Epithelial cell of proximal tubule (primary cell): Measurements from ENCODE around the gene C11orf58. TPM values are rescaled to one million over a fixed set of nuclear protein-coding genes. Genes with fewer than 3 reads are reported as not detected.

Experiments
- DNase-seq: peaks from one replicate; pipeline ENCODE4 v3.0.0-alpha.2; 2011; ENCODE audit warnings: low read depth
- H3K4me3 ChIP-seq: 2 replicates; pipeline ENCODE4 v1.5.1; 2011; ENCODE audit warnings: low read depth, mild to moderate bottlenecking, low read length
- CTCF ChIP-seq: conservative IDR thresholded peaks from 2 replicates; pipeline ENCODE4 v1.5.1; 2012; ENCODE audit warnings: low read depth, mild to moderate bottlenecking, low read length
- total RNA-seq: library from RNA; depleted of rRNA; stranded (reverse); fragments of >200 nt; gene quantifications from 2 replicates; pipeline ENCODE4 v1.2.3, GENCODE V29; 2015

The C11orf58 gene
- total RNA-seq, 1 donor from 2014 or later, result 166 TPM

- no peak for TF ChIP-seq CTCF
- no peak for DNase-seq
- no peak overlapping the region for H3K4me3 ChIP-seq
Observed at GRCh38 chr11:16793511-16793910, 55.1 kb downstream of the C11orf58 start.

GRCh38 chr11:16794047-16794818, 55.8 kb downstream of the C11orf58 start:
- DNase-seq, result no peak
- no peak for TF ChIP-seq CTCF
- H3K4me3 ChIP-seq, result no peak overlapping the region

- H3K4me3 ChIP-seq, result no peak overlapping the region
- DNase-seq, result no peak
- no peak for TF ChIP-seq CTCF
Observed at GRCh38 chr11:16795146-16795545, 56.7 kb downstream of the C11orf58 start.

- no peak overlapping the region for H3K4me3 ChIP-seq
- no peak for DNase-seq
- TF ChIP-seq CTCF, result no peak
Observed at GRCh38 chr11:16796311-16796710, 57.9 kb downstream of the C11orf58 start.

GRCh38 chr11:16797776-16798175, 59.3 kb downstream of the C11orf58 start:
- TF ChIP-seq CTCF, result no peak

GRCh38 chr11:16799221-16799620, 60.8 kb downstream of the C11orf58 start:
- no peak for TF ChIP-seq CTCF
- no peak for DNase-seq

More at GRCh38 chr11:16797776-16798175, 59.3 kb downstream of the C11orf58 start:
- DNase-seq, result no peak
- H3K4me3 ChIP-seq, result no peak overlapping the region

GRCh38 chr11:16799890-16800289, 61.4 kb downstream of the C11orf58 start:
- TF ChIP-seq CTCF, result no peak
- no peak for DNase-seq
- H3K4me3 ChIP-seq, result no peak overlapping the region

More at GRCh38 chr11:16799221-16799620, 60.8 kb downstream of the C11orf58 start:
- H3K4me3 ChIP-seq, result no peak overlapping the region
